ENCODE results near the gene OLFM1. TPM values are rescaled to one million over a fixed set of nuclear protein-coding genes. Genes with fewer than 3 reads are reported as not detected.

Gene OLFM1
- total RNA-seq, 4 donors from 2014 or later: 18.7 to 46.1 (median 38.6) TPM

- no peak for TF ChIP-seq POLR2AphosphoS5 (IDR thresholded peaks at IDR 0.05)
- TF ChIP-seq CTCF (IDR thresholded peaks at IDR 0.05): no peak
- no peak for TF ChIP-seq EP300 (IDR thresholded peaks at IDR 0.05)
- no peak for TF ChIP-seq POLR2A (IDR thresholded peaks at IDR 0.05; ENCODE audit: low read depth)
- 69% methylated on average over 9 of the region's 9 CpGs for WGBS
Measured at GRCh38 chr9:135116881-135117280, 29.4 kb downstream of the OLFM1 start.

DNA sequence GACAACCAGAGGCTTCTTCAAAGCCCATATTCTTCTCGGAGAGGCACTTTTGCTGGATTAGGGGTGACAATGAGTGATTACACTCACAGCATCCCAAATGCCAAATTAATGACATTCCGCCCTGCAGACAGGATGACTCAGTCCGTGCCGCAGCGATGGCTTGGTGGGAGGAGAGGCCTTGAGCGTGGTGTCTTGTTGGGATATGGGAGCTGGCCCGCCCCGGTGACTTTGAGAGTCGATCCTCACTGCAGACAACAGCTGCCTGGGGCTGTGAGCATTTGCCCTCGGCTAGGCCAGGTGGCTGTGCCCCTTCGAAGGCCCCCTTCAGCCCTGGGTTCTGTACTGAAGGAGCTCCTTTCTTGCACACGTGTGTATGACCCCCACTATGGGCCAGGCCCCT is 29.8 kb downstream of the OLFM1 start:
- Histone ChIP-seq H3K27me3 (peaks cover 0 to 3% (median 0%) of the 10 kb centered on the region in 4 donors), H3K36me3 (peaks cover 0 to 19% (median 14%) of the 10 kb centered on the region in 4 donors), H3K4me3 (no peak overlapping the region), H3K27ac (replicated peaks in 1 of 4) (no peak overlapping the region), H3K4me1 (peaks cover 0 to 4% (median 0%) of the 10 kb centered on the region in 4 donors), H3K9me3 (no peaks in the 10 kb centered on the region)
- intact Hi-C loops (cut with DNase I): no loop called here
- no peak for DNase-seq (ENCODE audit: extremely low spot score)
- TF ChIP-seq EP300 (IDR thresholded peaks at IDR 0.05): no peak
- no peak for TF ChIP-seq POLR2AphosphoS5 (IDR thresholded peaks at IDR 0.05)
- TF ChIP-seq POLR2A (IDR thresholded peaks at IDR 0.05; ENCODE audit: low read depth): no peak
- TF ChIP-seq CTCF (IDR thresholded peaks at IDR 0.05): no peak
- WGBS: 64% methylated on average over 9 of the region's 12 CpGs

More at GRCh38 chr9:135116881-135117280, 29.4 kb downstream of the OLFM1 start:
- H3K36me3 ChIP-seq: peaks cover 0 to 19% (median 14%) of the 10 kb centered on the region in 4 donors
- H3K4me1 ChIP-seq: peaks cover 0 to 4% (median 0%) of the 10 kb centered on the region in 4 donors
- H3K9me3 ChIP-seq: no peaks in the 10 kb centered on the region
- DNase-seq (ENCODE audit: extremely low spot score): no peak
- H3K27ac ChIP-seq (replicated peaks in 1 of 4): peak overlapping the region in 1 of 4 donors; percentile 44
- intact Hi-C loops (cut with DNase I): no loop called here
- H3K4me3 ChIP-seq: no peak overlapping the region
- H3K27me3 ChIP-seq: peaks cover 0 to 5% (median 0%) of the 10 kb centered on the region in 4 donors

- intact Hi-C loops (cut with DNase I): no loop called here
- WGBS: 95% methylated on average over 13 of the region's 30 CpGs
- Histone ChIP-seq H3K9me3 (no peaks in the 10 kb centered on the region), H3K4me1 (peaks cover 0 to 9% (median 8%) of the 10 kb centered on the region in 4 donors), H3K27ac (replicated peaks in 1 of 4) (no peak overlapping the region), H3K4me3 (no peak overlapping the region), H3K36me3 (peaks cover 0 to 19% (median 14%) of the 10 kb centered on the region in 4 donors), H3K27me3 (peaks cover 0 to under 1% (median 0%) of the 10 kb centered on the region in 4 donors)
- DNase-seq (ENCODE audit: extremely low spot score): no peak
- TF ChIP-seq POLR2AphosphoS5 (IDR thresholded peaks at IDR 0.05) (no peak), POLR2A (IDR thresholded peaks at IDR 0.05; ENCODE audit: low read depth) (no peak), EP300 (IDR thresholded peaks at IDR 0.05) (no peak), CTCF (IDR thresholded peaks at IDR 0.05) (no peak)
Measured at GRCh38 chr9:135119496-135120064, 32.1 kb downstream of the OLFM1 start.

- Histone ChIP-seq H3K36me3 (peaks cover 0 to 19% (median 10%) of the 10 kb centered on the region in 4 donors), H3K27ac (replicated peaks in 1 of 4) (no peak overlapping the region), H3K4me3 (no peak overlapping the region), H3K4me1 (peaks cover 0 to 9% (median 6%) of the 10 kb centered on the region in 4 donors), H3K9me3 (no peaks in the 10 kb centered on the region), H3K27me3 (no peaks in the 10 kb centered on the region)
- WGBS: 96% methylated on average over 23 of the region's 23 CpGs
- no peak for TF ChIP-seq POLR2AphosphoS5 (IDR thresholded peaks at IDR 0.05)
- no peak for TF ChIP-seq EP300 (IDR thresholded peaks at IDR 0.05)
- TF ChIP-seq POLR2A (IDR thresholded peaks at IDR 0.05; ENCODE audit: low read depth): no peak
- no peak for TF ChIP-seq CTCF (IDR thresholded peaks at IDR 0.05)
- DNase-seq (ENCODE audit: extremely low spot score): no peak
- intact Hi-C loops (cut with DNase I): no loop called here
Measured at GRCh38 chr9:135120249-135120648, 32.8 kb downstream of the OLFM1 start.

Data from esophagus muscularis mucosa (tissue), 4 donors.